GM19438 (cell line): ENCODE data around the gene SDK2.

Experiments used
- ATAC-seq: cut with Tn5 transposase; IDR thresholded peaks from one replicate; pipeline ENCODE4 v1.9.1; 2021; ENCODE audit warnings: low read depth; ENCODE audit not compliant: unreplicated experiment

SDK2 gene, protein sequence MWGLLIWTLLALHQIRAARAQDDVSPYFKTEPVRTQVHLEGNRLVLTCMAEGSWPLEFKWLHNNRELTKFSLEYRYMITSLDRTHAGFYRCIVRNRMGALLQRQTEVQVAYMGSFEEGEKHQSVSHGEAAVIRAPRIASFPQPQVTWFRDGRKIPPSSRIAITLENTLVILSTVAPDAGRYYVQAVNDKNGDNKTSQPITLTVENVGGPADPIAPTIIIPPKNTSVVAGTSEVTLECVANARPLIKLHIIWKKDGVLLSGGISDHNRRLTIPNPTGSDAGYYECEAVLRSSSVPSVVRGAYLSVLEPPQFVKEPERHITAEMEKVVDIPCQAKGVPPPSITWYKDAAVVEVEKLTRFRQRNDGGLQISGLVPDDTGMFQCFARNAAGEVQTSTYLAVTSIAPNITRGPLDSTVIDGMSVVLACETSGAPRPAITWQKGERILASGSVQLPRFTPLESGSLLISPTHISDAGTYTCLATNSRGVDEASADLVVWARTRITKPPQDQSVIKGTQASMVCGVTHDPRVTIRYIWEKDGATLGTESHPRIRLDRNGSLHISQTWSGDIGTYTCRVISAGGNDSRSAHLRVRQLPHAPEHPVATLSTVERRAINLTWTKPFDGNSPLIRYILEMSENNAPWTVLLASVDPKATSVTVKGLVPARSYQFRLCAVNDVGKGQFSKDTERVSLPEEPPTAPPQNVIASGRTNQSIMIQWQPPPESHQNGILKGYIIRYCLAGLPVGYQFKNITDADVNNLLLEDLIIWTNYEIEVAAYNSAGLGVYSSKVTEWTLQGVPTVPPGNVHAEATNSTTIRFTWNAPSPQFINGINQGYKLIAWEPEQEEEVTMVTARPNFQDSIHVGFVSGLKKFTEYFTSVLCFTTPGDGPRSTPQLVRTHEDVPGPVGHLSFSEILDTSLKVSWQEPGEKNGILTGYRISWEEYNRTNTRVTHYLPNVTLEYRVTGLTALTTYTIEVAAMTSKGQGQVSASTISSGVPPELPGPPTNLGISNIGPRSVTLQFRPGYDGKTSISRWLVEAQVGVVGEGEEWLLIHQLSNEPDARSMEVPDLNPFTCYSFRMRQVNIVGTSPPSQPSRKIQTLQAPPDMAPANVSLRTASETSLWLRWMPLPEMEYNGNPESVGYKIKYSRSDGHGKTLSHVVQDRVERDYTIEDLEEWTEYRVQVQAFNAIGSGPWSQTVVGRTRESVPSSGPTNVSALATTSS (N-terminal part only)

DNA sequence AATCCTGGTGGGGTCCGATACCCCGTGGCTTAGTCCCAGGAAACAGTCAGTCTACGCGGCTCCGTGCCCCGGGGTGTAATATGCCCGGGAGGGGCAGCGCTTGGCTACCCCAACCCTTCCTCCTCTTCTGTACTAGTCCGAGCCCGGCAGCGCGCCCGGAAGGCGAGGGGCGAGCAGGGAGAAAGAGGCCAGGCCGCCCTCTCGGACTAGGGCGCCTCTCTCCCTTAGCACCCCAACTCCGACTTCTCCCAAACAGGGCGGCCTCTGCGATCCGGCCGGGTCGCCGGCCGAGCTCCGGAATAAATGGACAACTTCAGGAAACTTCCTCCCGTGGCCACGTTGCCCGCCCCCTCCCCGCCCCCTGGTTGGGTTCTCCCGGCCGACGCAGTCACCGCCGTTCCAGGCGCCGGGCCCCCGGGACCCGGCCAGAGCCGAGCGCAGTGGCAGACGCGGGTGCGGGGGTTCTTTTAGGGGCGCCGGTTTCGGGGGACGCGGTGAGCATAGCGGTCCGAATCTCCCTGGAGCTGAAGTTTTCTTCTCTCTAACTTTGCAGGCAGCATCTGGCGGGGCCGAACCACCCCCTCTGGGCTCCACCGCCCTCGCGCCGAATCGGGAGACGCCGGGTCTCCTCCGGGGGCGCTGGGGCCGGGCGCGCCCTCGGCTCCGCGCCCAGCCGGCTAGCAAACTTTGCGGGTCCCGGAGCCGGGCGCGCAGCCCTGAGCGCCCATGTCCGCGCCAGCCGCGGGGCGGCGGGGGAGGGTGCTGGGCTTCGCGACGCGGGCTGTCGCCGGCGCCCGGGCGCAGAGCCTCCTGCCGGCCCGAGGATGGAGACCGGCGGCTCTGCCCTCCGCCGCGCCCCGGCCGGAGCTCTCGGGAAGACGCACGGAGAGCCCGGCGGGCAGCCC is at the start of gene SDK2:
Gene SDK2, minus strand, starts transcription at position 301 of the 905 bp plus-strand sequence. CDS start 357 bp downstream, outside the sequence.
- no peak for ATAC-seq

DNA sequence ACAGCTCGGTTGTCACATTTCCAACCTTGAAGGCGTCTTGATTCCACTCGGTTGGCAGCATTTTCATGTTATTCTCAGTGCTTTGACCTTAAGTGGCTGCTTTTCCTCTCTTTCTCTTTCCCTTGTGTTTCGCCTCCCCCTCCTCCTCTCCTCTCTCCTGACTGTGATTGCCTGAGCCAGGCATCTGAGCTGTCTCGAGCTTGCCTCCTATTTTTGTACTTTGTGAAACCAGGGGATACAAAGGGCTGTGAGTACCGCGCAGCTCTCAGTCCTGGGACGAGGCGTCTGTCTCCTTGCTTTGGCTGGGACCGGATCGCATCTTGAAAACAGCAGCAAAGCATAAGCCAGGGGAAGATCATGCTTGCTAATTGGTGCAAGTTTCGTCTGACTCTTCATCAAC is 48.8 kb upstream of the SDK2 start:
- no peak for ATAC-seq

DNA sequence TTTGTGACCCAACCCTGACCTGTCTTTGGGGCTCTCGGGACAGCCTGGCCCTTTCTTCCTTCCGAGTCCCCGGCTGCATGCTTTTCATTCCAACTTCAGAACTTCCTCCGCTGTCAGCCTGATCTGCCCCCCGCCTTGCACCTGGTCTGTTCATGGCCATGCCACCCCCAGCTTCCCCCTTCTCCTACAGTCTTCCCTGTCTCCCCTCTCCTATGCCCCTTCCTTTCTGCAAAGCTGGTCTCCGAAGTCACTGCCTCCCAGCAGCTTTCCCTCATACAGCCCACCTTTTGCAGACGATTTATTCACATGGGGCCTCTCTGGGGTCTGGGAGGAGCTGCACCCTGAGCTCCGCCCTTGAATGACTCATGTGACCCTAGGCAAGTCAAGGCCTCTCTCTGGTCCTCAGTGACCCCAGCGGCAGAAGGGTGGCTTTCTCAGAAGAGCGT is 47.1 kb upstream of the SDK2 start:
- ATAC-seq = no peak

DNA sequence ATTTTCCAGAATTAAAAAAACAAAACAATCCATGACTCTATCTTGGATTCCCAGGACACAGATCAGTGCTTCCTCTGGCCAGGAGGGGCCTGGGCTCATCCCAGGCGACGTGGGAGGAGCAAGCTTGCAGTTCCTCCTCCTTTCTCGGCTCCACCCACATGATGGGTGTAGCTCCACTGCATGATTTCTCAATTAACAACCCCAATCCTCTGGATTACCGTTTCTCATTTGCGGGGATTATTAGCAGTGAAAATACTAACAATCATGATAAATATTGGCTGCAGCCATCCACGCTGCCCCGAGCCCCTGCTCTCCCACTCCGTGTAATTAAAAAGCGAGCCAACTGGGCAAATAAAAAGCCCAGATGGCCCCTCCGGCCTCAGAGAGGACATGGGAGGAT is 46.4 kb upstream of the SDK2 start:
- ATAC-seq = no peak

DNA sequence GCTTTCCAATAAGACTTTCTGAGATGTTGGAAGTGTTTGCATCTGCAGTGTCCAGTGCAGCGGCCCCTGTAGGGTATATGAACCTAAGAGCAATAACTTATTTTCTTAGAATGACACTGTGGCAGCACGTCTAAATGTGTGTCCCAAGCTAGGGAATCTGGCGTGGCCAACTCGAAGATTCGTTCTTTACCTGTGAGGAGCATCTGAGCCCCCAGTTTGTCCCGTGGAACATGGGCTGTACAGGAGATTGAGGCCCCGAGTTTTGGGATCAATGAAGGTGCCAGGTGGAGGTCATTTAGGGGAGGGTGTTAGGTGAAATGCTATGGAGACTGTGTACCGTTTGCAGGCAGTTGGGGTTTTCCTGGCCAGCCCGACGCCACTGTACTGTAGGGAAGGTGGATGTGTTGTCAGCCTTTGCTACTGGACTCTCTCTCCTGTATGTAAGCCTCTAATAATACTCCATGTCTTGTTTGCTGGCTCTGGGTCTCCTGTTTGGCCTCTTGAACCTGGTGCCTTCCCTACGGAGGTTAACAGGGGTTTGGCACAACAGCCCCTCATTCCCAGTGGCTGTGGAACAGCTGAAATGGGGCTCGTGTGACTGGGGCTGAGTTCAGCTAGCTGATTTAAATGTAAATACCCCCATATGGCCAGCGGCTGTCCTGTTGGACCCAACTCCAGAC is 45.5 kb upstream of the SDK2 start:
- ATAC-seq = no peak

DNA sequence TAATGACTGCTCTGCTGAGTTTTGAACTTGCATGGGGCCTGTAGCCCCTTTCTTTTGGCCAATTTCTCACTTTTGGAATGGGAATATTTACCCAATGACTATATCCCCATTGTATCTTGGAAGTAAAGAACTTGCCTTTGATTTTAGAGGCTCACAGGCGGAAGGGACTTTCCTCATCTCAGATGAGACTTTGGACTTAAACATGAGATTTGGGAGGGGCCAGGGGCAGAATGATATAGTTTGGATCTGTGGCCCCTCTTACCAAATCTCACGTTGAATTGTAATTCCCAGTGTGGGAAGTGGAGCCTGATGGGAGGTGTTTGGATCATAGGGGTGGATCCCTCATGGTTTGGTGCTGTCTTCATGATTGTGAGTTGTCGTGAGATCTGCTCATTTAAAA is 42.7 kb upstream of the SDK2 start:
- no peak for ATAC-seq

DNA sequence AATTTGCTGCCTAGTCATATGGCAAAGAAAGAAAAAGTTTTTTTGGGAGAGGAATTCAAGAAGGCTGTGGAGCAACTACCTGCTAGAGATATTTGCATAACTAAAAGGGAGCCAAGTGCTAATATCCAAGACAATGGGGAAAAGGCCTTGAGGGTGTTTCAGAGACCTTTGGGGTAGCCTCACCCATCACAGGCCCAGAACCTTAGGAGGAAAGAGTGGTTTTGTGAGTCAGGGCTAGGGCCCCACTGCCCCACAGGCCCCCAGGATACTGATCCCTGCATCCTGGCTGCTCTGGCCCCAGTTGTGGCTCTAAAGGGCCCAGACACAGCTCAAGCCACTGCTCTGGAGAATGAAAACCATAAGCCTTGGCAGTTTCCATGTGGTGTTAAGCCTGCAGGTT is 41.9 kb upstream of the SDK2 start:
- no peak for ATAC-seq

DNA sequence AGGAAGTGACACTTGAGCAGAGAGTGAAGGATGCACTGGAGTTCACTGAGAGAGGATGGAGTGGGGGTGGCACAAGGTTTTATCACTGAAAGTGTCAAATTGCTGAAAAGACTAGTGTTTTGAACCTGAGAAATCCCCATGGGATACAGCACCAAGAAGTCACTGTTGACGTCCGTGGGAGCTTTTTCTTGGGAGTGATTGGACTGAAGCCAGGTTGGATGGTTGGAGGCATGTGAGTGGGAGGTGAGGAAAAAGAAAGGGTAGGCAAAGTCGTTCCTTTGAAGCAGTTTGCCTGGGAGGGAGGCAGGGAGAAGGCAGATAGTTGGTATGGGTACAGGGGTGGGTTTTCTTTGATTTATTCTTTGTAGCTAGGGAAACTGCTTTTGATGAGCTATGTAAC is 39.9 kb upstream of the SDK2 start:
- ATAC-seq = no peak

DNA sequence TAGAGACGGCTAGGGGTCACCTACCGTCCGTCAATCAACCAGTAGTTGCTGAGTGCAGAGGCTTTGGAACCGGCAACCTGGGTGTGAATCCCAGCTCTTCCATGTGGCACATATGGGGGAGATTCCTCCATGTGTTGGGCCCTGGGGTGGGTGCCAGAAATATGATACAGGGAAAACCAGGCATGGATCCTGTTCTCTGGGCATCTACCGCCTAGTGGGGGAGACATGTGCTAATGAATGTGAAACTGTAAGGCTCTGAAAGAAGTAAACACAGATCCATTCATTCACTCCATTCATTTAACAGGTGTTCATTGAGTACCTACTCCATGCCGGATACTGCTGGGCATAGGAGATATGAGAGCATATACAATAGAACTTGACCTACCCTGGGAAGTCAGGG is 39.5 kb upstream of the SDK2 start:
- no peak for ATAC-seq

DNA sequence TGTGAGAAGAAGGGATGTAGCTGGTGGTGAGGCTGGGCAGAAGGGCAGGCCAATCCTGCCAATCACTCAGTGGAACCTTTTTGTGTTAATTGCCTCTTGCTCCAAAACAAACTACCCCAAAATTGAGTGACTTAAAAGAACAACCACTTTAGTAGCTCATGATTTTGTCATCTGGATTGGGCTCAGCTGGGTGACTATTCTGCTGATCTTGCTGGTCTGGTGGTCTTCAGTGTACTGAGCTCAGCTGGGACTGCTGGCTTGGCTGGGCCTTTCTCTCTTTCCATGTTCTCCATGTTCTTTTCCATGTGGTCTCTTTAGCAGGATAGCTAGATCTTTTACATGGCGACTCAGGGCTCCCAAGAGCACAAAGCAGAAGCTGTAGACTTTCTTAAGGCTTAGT is 37.7 kb upstream of the SDK2 start:
- ATAC-seq = no peak

DNA sequence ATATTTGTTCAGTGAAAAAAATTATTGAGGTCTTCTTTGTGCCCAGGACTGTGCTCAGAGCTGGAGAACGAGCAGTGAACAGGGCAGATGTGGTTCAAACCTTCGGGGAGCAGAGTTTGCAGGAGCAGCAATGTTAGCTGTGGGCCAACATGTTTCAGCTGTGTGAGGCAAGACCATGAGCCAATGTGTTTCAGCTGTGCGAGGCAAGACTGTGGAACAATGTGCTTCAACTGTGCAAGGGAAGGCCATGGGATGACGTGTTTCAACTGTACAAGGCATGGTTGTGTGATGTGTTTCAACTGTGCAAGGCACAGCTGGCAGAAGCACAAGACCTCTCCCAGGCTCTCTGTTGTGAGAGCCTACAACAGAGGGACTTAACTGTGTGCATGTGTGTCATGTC is 35.2 kb upstream of the SDK2 start:
- ATAC-seq = no peak

DNA sequence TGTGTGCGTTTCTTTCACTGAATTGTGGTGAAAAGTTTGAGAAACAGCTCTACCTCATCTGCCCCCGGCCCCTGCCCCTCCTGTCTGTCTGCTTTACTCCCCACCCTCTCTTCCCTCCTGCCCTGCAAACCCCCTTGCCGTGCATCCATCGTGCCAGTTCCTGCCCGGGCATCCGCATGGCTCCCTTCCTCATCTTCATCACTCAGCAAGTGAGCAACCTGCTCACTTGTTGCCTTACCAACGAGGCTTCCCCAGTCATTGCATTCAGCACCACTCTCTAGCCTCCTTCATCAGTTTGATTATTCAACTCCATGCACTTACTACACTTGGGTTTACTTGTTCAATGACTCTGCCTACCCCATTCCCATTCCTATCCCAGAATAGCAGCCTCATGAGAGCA is 34.8 kb upstream of the SDK2 start:
- no peak for ATAC-seq

DNA sequence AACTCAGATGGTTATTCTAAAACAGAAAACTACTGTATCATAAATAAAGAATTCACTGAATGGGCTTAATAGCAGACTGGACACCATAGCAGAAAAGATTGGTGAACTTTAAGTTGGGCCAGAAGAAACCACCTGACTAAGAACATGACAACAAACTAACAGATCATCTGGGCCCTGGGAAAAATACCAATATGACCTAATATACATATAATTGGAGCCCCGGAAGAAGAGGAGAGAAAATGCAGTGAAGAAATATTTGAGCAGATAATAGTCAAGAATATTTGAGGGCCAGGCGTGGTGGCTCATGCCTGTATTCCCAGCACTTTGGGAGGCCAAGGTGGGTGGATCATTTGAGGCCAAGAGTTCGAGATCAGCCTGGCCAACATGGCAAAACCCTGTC is 25.5 kb upstream of the SDK2 start:
- no peak for ATAC-seq

DNA sequence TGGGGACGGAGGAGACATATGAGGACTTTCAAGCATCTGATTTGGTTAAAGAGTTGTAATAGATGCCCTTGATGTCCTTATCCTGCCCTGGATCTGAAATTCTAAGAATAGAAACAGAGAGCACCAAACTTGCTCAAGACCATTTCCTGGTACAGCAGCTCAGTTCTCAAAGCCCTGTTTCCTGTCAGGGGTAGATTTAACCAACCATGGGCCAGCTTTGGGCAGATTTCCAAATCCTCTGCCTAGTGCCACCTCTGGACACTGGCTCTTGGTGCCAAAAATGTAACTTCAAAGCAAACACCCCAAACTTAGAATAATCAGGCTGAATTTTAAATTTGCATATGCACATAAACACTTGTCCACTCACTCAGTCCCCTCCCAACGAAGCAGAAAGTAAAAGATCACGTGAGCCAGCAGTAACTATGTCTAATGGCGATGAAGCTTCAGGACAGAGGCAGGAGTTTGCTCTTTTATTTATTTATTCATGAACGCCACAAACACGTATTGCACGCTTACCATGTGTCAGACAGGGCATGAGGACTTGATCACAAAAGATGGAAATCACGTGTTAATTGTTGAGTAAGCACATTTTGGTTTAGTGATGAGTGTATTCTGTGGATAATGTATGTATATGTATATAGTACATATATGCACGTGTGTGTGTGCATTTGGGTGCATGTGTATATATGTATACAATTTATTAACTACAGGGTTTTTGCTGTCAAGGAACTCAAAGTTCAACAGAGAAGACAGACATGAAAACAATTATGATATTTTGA is 23.1 kb upstream of the SDK2 start:
- no peak for ATAC-seq

DNA sequence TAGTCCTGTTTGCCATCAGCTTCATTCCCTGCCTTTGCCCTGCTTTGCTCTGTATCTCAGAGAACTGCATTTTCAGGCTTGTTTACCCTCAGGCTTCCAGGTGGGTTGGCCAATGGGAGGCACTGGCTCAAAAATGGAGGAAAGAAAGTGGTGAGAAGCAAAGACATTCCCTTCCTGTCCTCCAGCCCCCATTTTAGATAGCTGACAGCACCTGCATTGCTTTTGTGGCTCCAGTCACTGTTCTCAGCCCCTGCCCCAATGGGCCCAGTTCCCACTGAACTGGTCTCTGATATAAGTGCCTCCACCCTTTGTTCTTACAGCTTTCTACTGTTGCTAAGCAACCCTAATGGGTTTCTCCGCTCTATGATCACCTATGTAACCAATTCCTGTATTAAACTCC is 19.4 kb upstream of the SDK2 start:
- no peak for ATAC-seq

DNA sequence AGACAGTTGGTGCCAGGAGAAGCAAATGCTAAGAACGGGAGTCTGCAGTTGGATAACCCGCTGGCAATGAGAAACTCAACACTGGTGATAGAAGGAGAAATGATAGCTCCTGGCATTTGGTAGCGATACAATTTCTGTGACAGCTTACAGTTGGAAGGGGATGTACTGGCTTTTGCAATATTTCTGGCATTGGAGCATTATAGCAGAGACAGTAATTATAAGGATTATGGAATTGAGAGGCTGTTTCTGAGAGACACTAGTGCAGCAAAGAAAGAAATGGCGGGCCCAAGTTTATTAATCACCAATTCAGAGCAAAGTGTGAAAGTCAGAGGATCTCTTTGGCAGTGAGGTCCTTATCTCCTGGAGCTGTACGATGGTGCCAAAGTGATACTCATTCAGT is 16.1 kb upstream of the SDK2 start:
- ATAC-seq = no peak

DNA sequence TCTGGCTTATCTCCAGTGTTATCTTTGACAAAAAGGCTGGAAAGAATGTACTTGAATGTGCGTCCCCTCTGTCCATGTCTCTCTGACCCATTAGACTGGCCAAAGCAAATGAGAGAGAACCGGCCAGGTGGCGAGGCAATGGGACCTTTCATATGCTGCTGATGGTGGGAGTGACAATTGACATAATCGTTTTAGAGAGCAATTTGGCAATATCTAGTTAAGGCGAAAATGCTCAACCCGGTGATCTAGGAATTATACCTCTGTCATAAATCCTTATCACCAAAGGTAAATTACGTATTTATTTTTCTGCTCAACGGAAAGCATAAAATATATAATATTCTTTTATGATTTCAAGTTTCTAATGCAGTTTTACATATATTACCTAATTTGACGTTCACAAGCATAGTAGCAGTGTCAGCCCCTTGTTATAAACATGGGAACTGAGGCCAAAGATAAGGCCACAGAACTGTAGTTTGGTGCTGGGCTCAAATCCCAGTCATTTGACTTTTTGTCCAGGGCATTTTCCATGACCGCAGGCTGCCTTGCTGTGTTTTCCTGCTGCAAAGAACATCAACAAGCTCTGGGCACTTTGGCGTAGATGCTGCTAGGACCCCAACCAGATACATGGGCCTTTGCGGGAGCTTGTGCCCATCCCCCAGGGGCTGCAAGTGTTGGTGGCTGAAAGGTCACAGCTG is 14.7 kb upstream of the SDK2 start:
- ATAC-seq = no peak

DNA sequence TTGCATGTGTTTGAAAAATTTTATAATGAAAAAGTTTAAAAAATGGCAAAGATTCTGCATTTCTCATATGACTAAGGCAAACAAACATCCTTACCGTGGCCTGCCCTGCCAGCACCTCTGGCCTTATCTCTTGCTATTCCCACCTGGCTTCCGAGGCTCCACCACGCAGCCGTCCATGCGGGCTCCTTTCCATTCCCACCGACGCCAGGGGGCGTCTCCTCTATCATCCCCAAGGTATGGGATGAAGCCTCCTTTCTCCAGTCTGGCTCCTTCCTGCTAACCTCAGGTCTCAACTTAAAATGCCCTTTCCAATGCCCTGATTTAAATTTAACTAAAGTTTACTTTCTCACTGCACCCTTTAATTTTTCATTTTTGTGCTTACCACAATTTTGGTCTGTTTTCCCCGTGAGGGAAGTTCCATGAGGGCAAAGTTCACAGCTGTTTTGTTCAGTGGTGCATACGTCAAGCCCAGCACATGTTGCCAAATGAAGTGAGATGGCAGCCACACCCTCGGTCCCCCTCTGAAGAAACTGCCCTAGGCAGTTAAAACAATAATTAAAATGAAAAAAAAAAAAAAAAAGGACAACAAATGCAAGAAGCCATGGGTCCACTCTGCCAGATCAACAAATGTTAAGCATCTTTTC is 13.3 kb upstream of the SDK2 start:
- no peak for ATAC-seq
